Endodermal cell (in vitro differentiated cells): Measurements from ENCODE around the gene SLC4A8. TPM values are rescaled to one million over a fixed set of nuclear protein-coding genes. Genes with fewer than 3 reads are reported as not detected.
"Not testable (repeated sequence)": the region's sequence is repeated elsewhere in the genome, so short reads cannot be mapped to it uniquely, and the experiment has no call there.

Source experiments
- DNase-seq: peaks from one replicate; pipeline ENCODE4 v3.0.0-alpha.2; 2017
- H3K27ac ChIP-seq: 2 replicates; pipeline ENCODE4 v1.5.1; 2013; ENCODE audit warnings: mild to moderate bottlenecking, low read depth, low read length, moderate library complexity
- H3K27me3 ChIP-seq: 2 replicates; pipeline ENCODE4 v1.6.1; 2013; ENCODE audit warnings: mild to moderate bottlenecking, low read length, moderate library complexity; ENCODE audit not compliant: insufficient read depth, control insufficient read depth, poor library complexity, severe bottlenecking
- H3K36me3 ChIP-seq: 2 replicates; pipeline ENCODE4 v1.7.0; 2013; ENCODE audit warnings: mild to moderate bottlenecking, low read length, moderate library complexity; ENCODE audit not compliant: control insufficient read depth, insufficient read depth
- H3K4me1 ChIP-seq: one replicate; pipeline ENCODE4 v1.7.0; 2013; ENCODE audit warnings: low read length; ENCODE audit not compliant: control insufficient read depth, insufficient read depth
- H3K4me3 ChIP-seq: 2 replicates; pipeline ENCODE4 v1.5.1; 2013; ENCODE audit warnings: mild to moderate bottlenecking, low read length, moderate library complexity
- H3K9ac ChIP-seq: 2 replicates; pipeline ENCODE4 v1.6.1; 2013; ENCODE audit warnings: mild to moderate bottlenecking, low read length, moderate library complexity; ENCODE audit not compliant: poor library complexity, severe bottlenecking; ENCODE audit errors: extremely low read depth
- H3K9me3 ChIP-seq: 2 replicates; pipeline ENCODE4 v1.6.1; 2013; ENCODE audit warnings: mild to moderate bottlenecking, low read length, moderate library complexity; ENCODE audit not compliant: control insufficient read depth
- H3K27ac Mint-ChIP-seq: 2 replicates; pipeline ENCODE4 v1.8.0; 2020; ENCODE audit warnings: mixed read lengths
- H3K27me3 Mint-ChIP-seq: 2 replicates; pipeline ENCODE4 v1.8.0; 2021; ENCODE audit warnings: mild to moderate bottlenecking, mixed read lengths; ENCODE audit not compliant: insufficient read depth
- H3K36me3 Mint-ChIP-seq: 2 replicates; pipeline ENCODE4 v1.8.0; 2020; ENCODE audit warnings: low read depth, mixed read lengths
- H3K4me1 Mint-ChIP-seq: 2 replicates; pipeline ENCODE4 v1.8.0; 2020; ENCODE audit warnings: mixed read lengths
- H3K4me3 Mint-ChIP-seq: 2 replicates; pipeline ENCODE4 v1.8.0; 2020; ENCODE audit warnings: mild to moderate bottlenecking, moderate library complexity, mixed read lengths
- H3K9me3 Mint-ChIP-seq: 2 replicates; pipeline ENCODE4 v1.8.0; 2020; ENCODE audit warnings: mild to moderate bottlenecking, mixed read lengths
- WGBS, 2 experiments: methylation state at CpG; one replicate each; pipeline versions ENCODE4 v1.1.5 to v1.1.7; 2013; ENCODE audit warnings: missing lambda C conversion rate in 2 of 2, mixed read lengths in 1 of 2; ENCODE audit not compliant: insufficient coverage in 1 of 2, insufficient read length in 1 of 2; 5-methylcytosine and 5-hydroxymethylcytosine counted together
- total RNA-seq, 2 donors: library from RNA; stranded (reverse); fragmentation: NEBNext Ultra II Directional in 1 of 2; extraction: Animal tissue kit (Norgen Biotek cat#: 25700) in 1 of 2; gene quantifications; 2 replicates in 1 of 2; 3 replicates in 1 of 2; pipeline ENCODE4 v1.2.1, GENCODE V29; 2021
- TF ChIP-seq, protein P1 (sequence below): fragments of 200-600 bp; sonication (generic); conservative IDR thresholded peaks from 2 replicates; pipeline ENCODE4 v1.5.0; 2021; ENCODE audit warnings: antibody characterized with exemption, mild to moderate bottlenecking

SLC4A8 gene
- total RNA-seq, 2 donors from 2014 or later = 25.8 to 26.4 TPM

DNA sequence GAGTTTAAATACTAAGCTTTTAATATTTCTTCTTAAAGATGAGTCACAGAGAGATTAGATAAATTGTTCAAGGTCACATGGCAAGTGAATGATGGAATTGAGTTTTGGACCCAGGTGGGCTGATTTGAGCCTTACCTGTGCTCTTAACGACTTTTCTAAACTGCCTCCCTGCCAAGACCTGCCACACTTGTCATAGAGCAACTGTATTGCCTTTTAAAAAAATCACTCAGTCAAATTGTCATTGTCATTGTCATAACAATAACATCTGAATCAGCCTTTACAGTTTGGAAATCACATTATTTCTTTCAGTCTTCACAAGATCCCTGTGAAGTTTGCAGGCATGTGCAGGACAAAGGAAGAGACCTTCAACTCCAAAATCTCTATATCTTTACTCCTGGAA lies 25.7 kb downstream of the SLC4A8 start:
- H3K36me3 Mint-ChIP-seq = peaks cover 4% of the 10 kb centered on the region
- TF ChIP-seq, protein P1, sequence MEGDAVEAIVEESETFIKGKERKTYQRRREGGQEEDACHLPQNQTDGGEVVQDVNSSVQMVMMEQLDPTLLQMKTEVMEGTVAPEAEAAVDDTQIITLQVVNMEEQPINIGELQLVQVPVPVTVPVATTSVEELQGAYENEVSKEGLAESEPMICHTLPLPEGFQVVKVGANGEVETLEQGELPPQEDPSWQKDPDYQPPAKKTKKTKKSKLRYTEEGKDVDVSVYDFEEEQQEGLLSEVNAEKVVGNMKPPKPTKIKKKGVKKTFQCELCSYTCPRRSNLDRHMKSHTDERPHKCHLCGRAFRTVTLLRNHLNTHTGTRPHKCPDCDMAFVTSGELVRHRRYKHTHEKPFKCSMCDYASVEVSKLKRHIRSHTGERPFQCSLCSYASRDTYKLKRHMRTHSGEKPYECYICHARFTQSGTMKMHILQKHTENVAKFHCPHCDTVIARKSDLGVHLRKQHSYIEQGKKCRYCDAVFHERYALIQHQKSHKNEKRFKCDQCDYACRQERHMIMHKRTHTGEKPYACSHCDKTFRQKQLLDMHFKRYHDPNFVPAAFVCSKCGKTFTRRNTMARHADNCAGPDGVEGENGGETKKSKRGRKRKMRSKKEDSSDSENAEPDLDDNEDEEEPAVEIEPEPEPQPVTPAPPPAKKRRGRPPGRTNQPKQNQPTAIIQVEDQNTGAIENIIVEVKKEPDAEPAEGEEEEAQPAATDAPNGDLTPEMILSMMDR = no peak
- H3K36me3 ChIP-seq = no peaks in the 10 kb centered on the region
- H3K4me3 Mint-ChIP-seq = no peak overlapping the region
- WGBS, 2 experiments = 82 to 90% methylated on average over 1 of the region's 1 CpG
- no peak overlapping the region for H3K4me3 ChIP-seq
- H3K4me1 Mint-ChIP-seq = peaks cover 56% of the 10 kb centered on the region
- H3K27ac Mint-ChIP-seq = peak overlapping the region; percentile 71
- H3K4me1 ChIP-seq = peaks cover 10% of the 10 kb centered on the region
- no peak overlapping the region for H3K27ac ChIP-seq
- H3K9me3 Mint-ChIP-seq = no peaks in the 10 kb centered on the region
- no peak overlapping the region for H3K9ac ChIP-seq
- DNase-seq = no peak
- H3K27me3 ChIP-seq = no peaks in the 10 kb centered on the region
- H3K27me3 Mint-ChIP-seq = no peaks in the 10 kb centered on the region
- no peaks in the 10 kb centered on the region for H3K9me3 ChIP-seq

GRCh38 chr12:51450806-51451205 lies 26.2 kb downstream of the SLC4A8 start:
- H3K9me3 ChIP-seq = no peaks in the 10 kb centered on the region
- peak overlapping the region; percentile 71 for H3K27ac Mint-ChIP-seq
- H3K27me3 Mint-ChIP-seq = no peaks in the 10 kb centered on the region
- H3K4me1 Mint-ChIP-seq = peaks cover 58% of the 10 kb centered on the region
- TF ChIP-seq, protein P1 = no peak
- H3K9ac ChIP-seq = no peak overlapping the region
- DNase-seq = peak; percentile 65
- WGBS, 2 experiments = 91 to 95% methylated on average over 4 to 11 of the region's 11 CpGs
- no peaks in the 10 kb centered on the region for H3K9me3 Mint-ChIP-seq
- peaks cover 12% of the 10 kb centered on the region for H3K4me1 ChIP-seq
- H3K4me3 Mint-ChIP-seq = no peak overlapping the region
- H3K36me3 ChIP-seq = no peaks in the 10 kb centered on the region
- peaks cover 4% of the 10 kb centered on the region for H3K36me3 Mint-ChIP-seq
- no peaks in the 10 kb centered on the region for H3K27me3 ChIP-seq
- H3K27ac ChIP-seq = no peak overlapping the region
- H3K4me3 ChIP-seq = no peak overlapping the region

DNA sequence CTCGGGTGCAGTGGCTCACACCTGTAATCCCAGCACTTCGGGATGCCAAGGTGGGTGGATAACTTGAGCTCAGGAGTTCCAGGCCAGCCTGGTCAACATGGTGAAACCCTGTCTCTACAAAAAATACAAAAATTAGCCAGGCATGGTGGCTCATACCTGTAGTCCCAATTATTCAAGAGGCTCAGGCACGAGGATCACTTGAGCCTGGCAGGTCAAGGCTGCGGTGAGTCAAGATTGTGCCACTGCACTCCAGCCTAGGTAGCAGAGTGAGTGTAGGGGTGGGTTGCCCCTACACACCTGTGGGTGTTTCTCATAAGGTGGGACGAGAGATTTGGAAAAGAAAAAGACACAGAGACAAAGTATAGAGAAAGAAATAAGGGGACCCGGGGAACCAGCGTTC lies 29.4 kb downstream of the SLC4A8 start:
- H3K9ac ChIP-seq, H3K4me3 ChIP-seq, H3K9me3 ChIP-seq, H3K36me3 ChIP-seq, DNase-seq, H3K9me3 Mint-ChIP-seq, H3K27ac ChIP-seq, H3K4me3 Mint-ChIP-seq, H3K27me3 ChIP-seq, H3K27me3 Mint-ChIP-seq: not testable (repeated sequence)
- peaks cover 13% of the 10 kb centered on the region for H3K4me1 ChIP-seq
- 81 to 97% methylated on average over 3 to 6 of the region's 7 CpGs for WGBS, 2 experiments
- Mint-ChIP-seq H3K4me1 (peaks cover 49% of the 10 kb centered on the region), H3K36me3 (peaks cover 18% of the 10 kb centered on the region), H3K27ac (peak overlapping the region; percentile 96)

GRCh38 chr12:51455050-51455449 lies 30.4 kb downstream of the SLC4A8 start:
- H3K36me3 ChIP-seq, H3K4me3 ChIP-seq, H3K27me3 Mint-ChIP-seq, DNase-seq, H3K27me3 ChIP-seq, H3K9me3 ChIP-seq, H3K4me1 ChIP-seq, H3K27ac ChIP-seq, H3K4me3 Mint-ChIP-seq, H3K9me3 Mint-ChIP-seq: not testable (repeated sequence)
- H3K9ac ChIP-seq = peak overlapping the region; percentile 9
- Mint-ChIP-seq H3K36me3 (peaks cover 26% of the 10 kb centered on the region), H3K27ac (peak overlapping the region; percentile 87), H3K4me1 (peaks cover 42% of the 10 kb centered on the region)
- 62 to 72% methylated on average over 3 of the region's 6 CpGs for WGBS, 2 experiments
